GM18502 (cell line): ENCODE results near the gene NUDT21.
"Not testable (repeated sequence)": the region's sequence is repeated elsewhere in the genome, so short reads cannot be mapped to it uniquely, and the experiment has no call there.

Experiments
- ATAC-seq: cut with Tn5 transposase; IDR thresholded peaks from one replicate; pipeline ENCODE4 v1.9.1; 2021; ENCODE audit warnings: mild to moderate bottlenecking; ENCODE audit not compliant: unreplicated experiment, poor library complexity

NUDT21 gene

GRCh38 chr16:56382901-56383355 lies 68.2 kb downstream of the NUDT21 start:
- ATAC-seq: no peak

DNA sequence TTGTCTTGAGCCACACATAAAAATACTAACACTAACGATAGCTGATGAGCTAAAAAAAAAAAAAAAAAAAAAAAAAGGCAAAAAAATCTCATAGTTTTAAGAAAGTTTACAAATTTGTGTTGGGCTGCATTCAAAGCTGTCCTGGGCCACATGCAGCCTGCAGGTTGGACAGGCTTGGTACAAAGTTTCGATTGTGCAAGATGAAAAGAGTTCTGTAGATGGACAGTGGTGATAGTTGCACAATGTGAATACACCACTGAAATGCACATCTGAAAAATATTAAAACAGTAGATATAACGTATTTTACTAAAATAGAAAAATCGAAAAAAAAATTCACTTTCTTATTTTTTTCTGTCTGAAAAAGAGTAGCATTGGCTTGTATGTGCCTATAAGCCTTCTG lies 68.7 kb downstream of the NUDT21 start:
- no peak for ATAC-seq

- not testable (repeated sequence) for ATAC-seq
These were observed 70.2 kb downstream of the NUDT21 start for GRCh38 chr16:56380778-56381485.
